ENCODE results near the gene ASXL1. TPM values are rescaled to one million over a fixed set of nuclear protein-coding genes. Genes with fewer than 3 reads are reported as not detected.

ASXL1 gene
- polyA plus RNA-seq, 1 of the 3 experiments (the other 2 are of a cell fraction), result 36.6 TPM

- H3K79me2 ChIP-seq (ENCODE audit: insufficient read depth), result peaks cover 18% of the 10 kb centered on the region; the same call in 1 of the 2 replicates
- no peak overlapping the region for H3K4me2 ChIP-seq
- H2AFZ ChIP-seq (ENCODE audit: low read depth), result no peak overlapping the region
- peaks cover 87 to 96% of the 10 kb centered on the region in 2 experiments for H3K36me3 ChIP-seq (replicated peaks in 1 of 2; ENCODE audit: control insufficient read depth in 1 of 2, insufficient read depth in 2 of 2, low read length in 1 of 2)
- no peak overlapping the region; a peak in 1 of 4 replicates for H3K27ac ChIP-seq (ENCODE audit: low read depth in 2 of 2, low read length in 1 of 2)
- no peak for TF ChIP-seq JUND (IDR thresholded peaks at IDR 0.05)
- peaks cover 9% of the 10 kb centered on the region for H3F3A ChIP-seq (replicated peaks; ENCODE audit: insufficient read depth)
- peaks cover 8% of the 10 kb centered on the region; the same call in 1 of the 2 replicates for H4K20me1 ChIP-seq (ENCODE audit: insufficient read depth)
- CTCF ChIA-PET, result no interaction called here
- H3K4me3 ChIP-seq (ENCODE audit: low read depth in 2 of 2, low read length in 1 of 2), result no peak overlapping the region
- H3K27me3 ChIP-seq (ENCODE audit: insufficient read depth), result no peaks in the 10 kb centered on the region
- peak; percentile 21 for DNase-seq
- H3K9ac ChIP-seq, result no peak overlapping the region
- no peaks in the 10 kb centered on the region for H3K9me3 ChIP-seq
- no peaks in the 10 kb centered on the region for H3K4me1 ChIP-seq (ENCODE audit: control insufficient read depth in 1 of 2, insufficient read depth in 2 of 2, low read depth in 1 of 2, low read length in 1 of 2)
- WGBS (ENCODE audit: low lambda C conversion rate), result 94% methylated on average over 18 of the region's 20 CpGs
- H3K9me2 ChIP-seq, result no peaks in the 10 kb centered on the region
- POLR2A ChIA-PET, result no interaction called here
Measured at GRCh38 chr20:32433311-32434021, 75.3 kb downstream of the ASXL1 start.

GRCh38 chr20:32434434-32434833, 76.3 kb downstream of the ASXL1 start:
- no peaks in the 10 kb centered on the region for H3K4me1 ChIP-seq (ENCODE audit: control insufficient read depth in 1 of 2, insufficient read depth in 2 of 2, low read depth in 1 of 2, low read length in 1 of 2)
- CTCF ChIA-PET, result no interaction called here

More at GRCh38 chr20:32434434-32434833, 76.3 kb downstream of the ASXL1 start:
- WGBS (ENCODE audit: low lambda C conversion rate), result 86% methylated on average over 8 of the region's 19 CpGs
- H2AFZ ChIP-seq (ENCODE audit: low read depth), result no peak overlapping the region
- no peaks in the 10 kb centered on the region for H3K9me2 ChIP-seq
- no peak for TF ChIP-seq NFIC (IDR thresholded peaks at IDR 0.05; ENCODE audit: borderline replicate concordance)
- no peak for TF ChIP-seq POLR2AphosphoS5 (IDR thresholded peaks at IDR 0.05; ENCODE audit: low read depth, low read length)
- no peak for TF ChIP-seq USF1 (IDR thresholded peaks at IDR 0.05; ENCODE audit: borderline replicate concordance, low read depth)
- TF ChIP-seq FOXJ3 (CRISPR knock-in tag; IDR thresholded peaks at IDR 0.05), result no peak
- TF ChIP-seq GATA2 (CRISPR knock-in tag; IDR thresholded peaks at IDR 0.05), result no peak
- no peak for TF ChIP-seq ELF1 (IDR thresholded peaks at IDR 0.05)
- no peak for TF ChIP-seq GABPA (IDR thresholded peaks at IDR 0.05; ENCODE audit: low read depth)
- TF ChIP-seq TAF1 (IDR thresholded peaks at IDR 0.05; ENCODE audit: borderline replicate concordance, low read depth, low read length), result no peak
- no peak for TF ChIP-seq CHD2 (IDR thresholded peaks at IDR 0.05; ENCODE audit: low read length, partially characterized antibody)
- no peak for TF ChIP-seq FOSL2 (IDR thresholded peaks at IDR 0.05; ENCODE audit: borderline replicate concordance, low read depth)
- no peak for TF ChIP-seq PBX3 (IDR thresholded peaks at IDR 0.05)
- no peak overlapping the region for H3K4me3 ChIP-seq (ENCODE audit: low read depth in 2 of 2, low read length in 1 of 2)
- H4K20me1 ChIP-seq (ENCODE audit: insufficient read depth), result peaks cover 14% of the 10 kb centered on the region
- no peak overlapping the region; a peak in 1 of 4 replicates for H3K27ac ChIP-seq (ENCODE audit: low read depth in 2 of 2, low read length in 1 of 2)
- peaks cover 18% of the 10 kb centered on the region; the same call in 1 of the 2 replicates for H3K79me2 ChIP-seq (ENCODE audit: insufficient read depth)
- no peaks in the 10 kb centered on the region for H3K9me3 ChIP-seq
- POLR2A ChIA-PET, result no interaction called here
- H3K4me2 ChIP-seq, result no peak overlapping the region
- H3K27me3 ChIP-seq (ENCODE audit: insufficient read depth), result no peaks in the 10 kb centered on the region
- H3K9ac ChIP-seq, result no peak overlapping the region
- peak; percentile 17 for DNase-seq
- peaks cover 14% of the 10 kb centered on the region for H3F3A ChIP-seq (replicated peaks; ENCODE audit: insufficient read depth)
- peaks cover 81 to 100% of the 10 kb centered on the region in 2 experiments for H3K36me3 ChIP-seq (replicated peaks in 1 of 2; ENCODE audit: control insufficient read depth in 1 of 2, insufficient read depth in 2 of 2, low read length in 1 of 2)
